Measurements from ENCODE around the gene EN2. TPM values are rescaled to one million over a fixed set of nuclear protein-coding genes. Genes with fewer than 3 reads are reported as not detected.

EN2 gene
- total RNA-seq, 4 donors from 2014 or later, result not detected

GRCh38 chr7:155483245-155483644 is 25.3 kb downstream of the EN2 start:
- WGBS, 2 donors (ENCODE audit: low coverage in 1 of 2), result 48 to 57% methylated on average over 7 to 13 of the region's 13 CpGs
- H3K9me3 ChIP-seq, result no peaks in the 10 kb centered on the region
- no peaks in the 10 kb centered on the region for H3K36me3 ChIP-seq
- H3K4me3 ChIP-seq, result no peak overlapping the region
- no peaks in the 10 kb centered on the region for H3K4me1 ChIP-seq
- intact Hi-C loops (cut with DNase I; ENCODE audit: low total_unique reads), result no loop called here
- in situ Hi-C loops (cut with MboI; ENCODE audit: low pct_ligation_motif_present in 1 of 4, low pct_unique_long_range_greater_than_20kb in 1 of 4, low sequenced_read_pairs in 3 of 4), result no loop called here
- H3K27me3 ChIP-seq, result peaks cover 68% of the 10 kb centered on the region
- H3K27ac ChIP-seq, result no peak overlapping the region
- TF ChIP-seq POLR2A (IDR thresholded peaks at IDR 0.05) (no peak), POLR2AphosphoS5 (IDR thresholded peaks at IDR 0.05) (no peak), EP300 (IDR thresholded peaks at IDR 0.05; ENCODE audit: low read depth) (no peak), CTCF (IDR thresholded peaks at IDR 0.05) (no peak)
- no peak for DNase-seq

GRCh38 chr7:155483868-155484325 is 26.0 kb downstream of the EN2 start:
- in situ Hi-C loops (cut with MboI; ENCODE audit: low pct_ligation_motif_present in 1 of 4, low pct_unique_long_range_greater_than_20kb in 1 of 4, low sequenced_read_pairs in 3 of 4), result no loop called here
- Histone ChIP-seq H3K27ac (no peak overlapping the region), H3K36me3 (no peaks in the 10 kb centered on the region), H3K4me1 (no peaks in the 10 kb centered on the region), H3K9me3 (no peaks in the 10 kb centered on the region), H3K4me3 (no peak overlapping the region), H3K27me3 (peaks cover 68% of the 10 kb centered on the region)
- 40 to 67% methylated on average over 2 to 16 of the region's 16 CpGs for WGBS, 2 donors (ENCODE audit: low coverage in 1 of 2)
- no peak for TF ChIP-seq CTCF (IDR thresholded peaks at IDR 0.05)
- TF ChIP-seq POLR2A (IDR thresholded peaks at IDR 0.05), result no peak
- TF ChIP-seq POLR2AphosphoS5 (IDR thresholded peaks at IDR 0.05), result no peak
- no peak for TF ChIP-seq EP300 (IDR thresholded peaks at IDR 0.05; ENCODE audit: low read depth)
- DNase-seq, result no peak
- intact Hi-C loops (cut with DNase I; ENCODE audit: low total_unique reads), result no loop called here

GRCh38 chr7:155484483-155485399 is 26.8 kb downstream of the EN2 start:
- 81 to 100% methylated on average over 1 to 23 of the region's 23 CpGs for WGBS, 2 donors (ENCODE audit: low coverage in 1 of 2)
- Histone ChIP-seq H3K27me3 (peaks cover 68% of the 10 kb centered on the region), H3K27ac (no peak overlapping the region), H3K9me3 (no peaks in the 10 kb centered on the region), H3K4me1 (no peaks in the 10 kb centered on the region), H3K4me3 (no peak overlapping the region), H3K36me3 (no peaks in the 10 kb centered on the region)
- in situ Hi-C loops (cut with MboI; ENCODE audit: low pct_ligation_motif_present in 1 of 4, low pct_unique_long_range_greater_than_20kb in 1 of 4, low sequenced_read_pairs in 3 of 4), result no loop called here
- DNase-seq, result no peak
- no peak for TF ChIP-seq CTCF (IDR thresholded peaks at IDR 0.05)
- TF ChIP-seq POLR2AphosphoS5 (IDR thresholded peaks at IDR 0.05), result no peak
- TF ChIP-seq POLR2A (IDR thresholded peaks at IDR 0.05), result no peak
- no peak for TF ChIP-seq EP300 (IDR thresholded peaks at IDR 0.05; ENCODE audit: low read depth)
- intact Hi-C loops (cut with DNase I; ENCODE audit: low total_unique reads), result no loop called here

GRCh38 chr7:155486783-155487508 is 29.0 kb downstream of the EN2 start:
- H3K36me3 ChIP-seq, result no peaks in the 10 kb centered on the region
- 81 to 94% methylated on average over 11 to 18 of the region's 18 CpGs for WGBS, 2 donors (ENCODE audit: low coverage in 1 of 2)
- in situ Hi-C loops (cut with MboI; ENCODE audit: low pct_ligation_motif_present in 1 of 4, low pct_unique_long_range_greater_than_20kb in 1 of 4, low sequenced_read_pairs in 3 of 4) (no loop called here), intact Hi-C loops (cut with DNase I; ENCODE audit: low total_unique reads) (no loop called here)
- no peak for DNase-seq
- peaks cover 61% of the 10 kb centered on the region for H3K27me3 ChIP-seq
- H3K4me1 ChIP-seq, result peaks cover 0 to 14% (median 8%) of the 10 kb centered on the region in 4 donors
- H3K9me3 ChIP-seq, result no peaks in the 10 kb centered on the region
- no peak overlapping the region for H3K27ac ChIP-seq
- H3K4me3 ChIP-seq, result no peak overlapping the region
- TF ChIP-seq CTCF (IDR thresholded peaks at IDR 0.05) (no peak), EP300 (IDR thresholded peaks at IDR 0.05; ENCODE audit: low read depth) (no peak), POLR2AphosphoS5 (IDR thresholded peaks at IDR 0.05) (no peak), POLR2A (IDR thresholded peaks at IDR 0.05) (no peak)

Measured in transverse colon (tissue), 4 donors.